Kidney (tissue), 14 donors: ENCODE measurements around the gene POC1B. TPM values are rescaled to one million over a fixed set of nuclear protein-coding genes. Genes with fewer than 3 reads are reported as not detected.
A peak's percentile ranks its signal among the peaks of the same experiment; 100 is the strongest.

ENCODE experiments used
- DNase-seq, 5 donors: peaks; one replicate each; pipeline ENCODE4 v3.0.0-alpha.2; 2013 to 2020
- FAIRE-seq: peaks from 2 replicates; lab custom pipeline; 2012; peaks lifted over from hg19 to GRCh38; lab: Jason Lieb, UNC
- H3K27ac ChIP-seq, 2 donors: one replicate each; pipeline ENCODE4 v1.7.0; 2013; ENCODE audit warnings: low read depth in 2 of 2, low read length in 2 of 2, inconsistent platforms in 1 of 2
- H3K27me3 ChIP-seq: one replicate; pipeline ENCODE4 v1.7.1; 2013; ENCODE audit warnings: low read length, inconsistent platforms; ENCODE audit not compliant: control insufficient read depth, insufficient read depth
- H3K36me3 ChIP-seq, 3 donors: one replicate each; pipeline versions ENCODE4 v1.7.0 to v1.7.1; 2013; ENCODE audit warnings: low read length in 3 of 3, control low read depth in 1 of 3, inconsistent platforms in 1 of 3; ENCODE audit not compliant: insufficient read depth in 3 of 3, control insufficient read depth in 2 of 3
- H3K4me1 ChIP-seq, 3 donors: one replicate each; pipeline versions ENCODE4 v1.7.0 to v1.7.1; 2013; ENCODE audit warnings: low read length in 3 of 3, inconsistent platforms in 1 of 3, low read depth in 1 of 3; ENCODE audit not compliant: control insufficient read depth in 2 of 3, insufficient read depth in 2 of 3
- H3K4me3 ChIP-seq, 3 donors: one replicate each; pipeline versions ENCODE4 v1.7.0 to v1.8.1; 2013; ENCODE audit warnings: low read length in 3 of 3, control low read depth in 1 of 3, inconsistent platforms in 1 of 3
- H3K9ac ChIP-seq, 3 donors: one replicate each; pipeline versions ENCODE4 v1.7.0 to v1.7.1; 2013; ENCODE audit warnings: low read length in 3 of 3, control low read depth in 1 of 3, inconsistent platforms in 1 of 3
- H3K9me3 ChIP-seq, 3 donors: one replicate each; pipeline versions ENCODE4 v1.7.0 to v1.7.1; 2013; ENCODE audit warnings: low read length in 3 of 3, control low read depth in 1 of 3, inconsistent platforms in 1 of 3; ENCODE audit not compliant: control insufficient read depth in 2 of 3, insufficient read depth in 1 of 3
- CTCF ChIP-seq: IDR thresholded peaks from 3 replicates; pipeline ENCODE4 v1.5.1; 2012; ENCODE audit warnings: mild to moderate bottlenecking, moderate library complexity, borderline replicate concordance; ENCODE audit not compliant: insufficient read depth; ENCODE audit errors: extremely low read depth
- intact Hi-C: fragments of 100-400 bp; cut with DNase I; formaldehyde crosslinking; loops from one replicate; pipeline ENCODE4 v1.11.1; 2022
- polyA plus RNA-seq: library from polyadenylated mRNA; stranded (reverse); fragments of 350-450 nt; fragmentation: Illumina TruSeq; extraction: RNeasy Lipid Tissue Mini Kit (QIAGEN cat#74804); gene quantifications from one replicate; pipeline ENCODE4 v1.2.3, GENCODE V29; 2014; ENCODE audit warnings: low read depth, low replicate concordance; ENCODE audit not compliant: insufficient read depth
- total RNA-seq: library from RNA; stranded (reverse); fragmentation: NEBNext Ultra II Directional; extraction: Animal tissue kit (Norgen Biotek cat#: 25700); gene quantifications from one replicate; pipeline ENCODE4 v1.2.1, GENCODE V29; 2021
- donor health status: control.
- donor health status: control.
- donor health status: control.
- donor health status: control.
- donor health status: control.
- donor health status: DM: yes; HTN: yes; CAD: no.
- donor health status: Normal renal cell carcinoma (clear cell type).

The POC1B gene
- total and polyA plus RNA-seq, 2 donors from 2014 or later = 11.7 to 16.7 TPM

GRCh38 chr12:89529738-89530137, 3.9 kb upstream of the POC1B start:
- Histone ChIP-seq H3K9me3 (no peaks in the 10 kb centered on the region), H3K9ac (no peak overlapping the region), H3K4me1 (no peaks in the 10 kb centered on the region), H3K36me3 (no peaks in the 10 kb centered on the region), H3K27me3 (no peaks in the 10 kb centered on the region), H3K4me3 (no peak overlapping the region), H3K27ac (no peak overlapping the region)
- FAIRE-seq (peak; percentile 95), DNase-seq (peak in 2 of 5 donors; percentile 70 to 79)
- intact Hi-C loops = loop anchor here (10.0 kb wide), 2 partner anchors 55 to 505 kb away; no protein-coding TSS in a partner anchor
- peak; percentile 67 for TF ChIP-seq CTCF

- intact Hi-C loops = loop anchor here (10.0 kb wide), 1 partner anchor 504 kb away; no protein-coding TSS in a partner anchor
- no peak overlapping the region for H3K4me3 ChIP-seq
- no peak for TF ChIP-seq CTCF
- no peak overlapping the region for H3K9ac ChIP-seq
- H3K27me3 ChIP-seq = no peaks in the 10 kb centered on the region
- no peak overlapping the region for H3K27ac ChIP-seq
- no peaks in the 10 kb centered on the region for H3K36me3 ChIP-seq
- no peak for FAIRE-seq
- no peaks in the 10 kb centered on the region for H3K9me3 ChIP-seq
- peaks cover 3 to 9% (median 5%) of the 10 kb centered on the region in 3 donors for H3K4me1 ChIP-seq
- DNase-seq = no peak
These were observed 2.6 kb upstream of the POC1B start for GRCh38 chr12:89528434-89528833.

DNA sequence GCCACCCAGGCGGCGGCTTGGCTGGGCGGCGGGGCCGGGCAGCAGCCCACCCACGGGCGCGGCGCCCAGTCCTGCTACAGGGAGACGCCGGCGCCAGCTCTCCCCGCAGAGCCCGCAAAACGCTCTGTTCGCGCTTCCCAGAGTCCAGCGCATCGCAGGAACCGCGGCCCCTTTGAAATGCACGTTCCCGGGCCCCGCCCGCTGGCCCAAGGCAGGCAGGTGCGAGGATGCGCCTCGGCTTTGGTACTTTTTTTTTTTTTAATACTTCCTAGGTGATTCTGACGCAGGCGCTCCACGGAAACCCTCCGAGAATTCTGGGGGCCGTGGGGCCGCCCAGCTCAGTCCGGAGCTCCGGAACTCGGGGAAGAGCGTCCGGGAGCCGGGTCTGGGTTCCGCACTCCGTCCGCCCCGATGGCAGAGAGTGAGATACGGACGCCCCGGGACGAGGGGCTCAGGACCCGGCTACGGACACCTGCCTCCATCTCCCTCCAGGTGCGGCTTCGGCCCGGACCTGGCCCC, 483 bp downstream of the POC1B start:
- peak overlapping the region; percentile 91 to 97 for H3K27ac ChIP-seq
- intact Hi-C loops = loop anchor here (10.0 kb wide), 1 partner anchor 501 kb away; no protein-coding TSS in a partner anchor
- H3K36me3 ChIP-seq = no peaks in the 10 kb centered on the region
- H3K27me3 ChIP-seq = no peaks in the 10 kb centered on the region
- H3K4me3 ChIP-seq = peak overlapping the region; percentile 95 to 100 (median 99)
- TF ChIP-seq CTCF = no peak
- FAIRE-seq = no peak
- no peaks in the 10 kb centered on the region for H3K9me3 ChIP-seq
- H3K4me1 ChIP-seq = peaks cover 3 to 16% (median 15%) of the 10 kb centered on the region in 3 donors
- DNase-seq = peak in 4 of 5 donors; percentile 46 to 83 (median 54)
- H3K9ac ChIP-seq = peak overlapping the region; percentile 43 to 93 (median 90)
